Measurements from ENCODE around the gene TSPAN2.

- no peak for TF ChIP-seq GATA2 (CRISPR knock-in tag; IDR thresholded peaks at IDR 0.05)
- no peak for TF ChIP-seq NRF1 (IDR thresholded peaks at IDR 0.05; ENCODE audit: low read depth, low read length)
- TF ChIP-seq RAD21 (IDR thresholded peaks at IDR 0.05; ENCODE audit: low read length), result no peak
- TF ChIP-seq MAX (IDR thresholded peaks at IDR 0.05; ENCODE audit: low read depth), result no peak
- no peak for TF ChIP-seq CTCF (IDR thresholded peaks at IDR 0.05)
- no peak for TF ChIP-seq NFIC (IDR thresholded peaks at IDR 0.05; ENCODE audit: borderline replicate concordance)
- no peak for TF ChIP-seq RFX5 (IDR thresholded peaks at IDR 0.05; ENCODE audit: low read length)
- no peak for TF ChIP-seq ZBTB33 (IDR thresholded peaks at IDR 0.05; ENCODE audit: borderline replicate concordance, low read depth)
- no peak for TF ChIP-seq USF2 (IDR thresholded peaks at IDR 0.05; ENCODE audit: borderline replicate concordance, low read depth, low read length)
- TF ChIP-seq REST (IDR thresholded peaks at IDR 0.05; ENCODE audit: low read depth, low read length), result no peak
- TF ChIP-seq TCF12 (IDR thresholded peaks at IDR 0.05), result no peak
- no peak for TF ChIP-seq EP300 (IDR thresholded peaks at IDR 0.05; ENCODE audit: borderline replicate concordance in 1 of 2, low read depth in 1 of 2, low read length in 1 of 2)
- no peak for TF ChIP-seq TEAD4 (IDR thresholded peaks at IDR 0.05; ENCODE audit: borderline replicate concordance, insufficient read depth)
These were observed 47.4 kb upstream of the TSPAN2 start for GRCh38 chr1:115136706-115137105.
